Gastrocnemius medialis (tissue), 4 donors: Measurements from ENCODE around the gene UROC1.

ENCODE experiments used
- CTCF ChIP-seq, 5 experiments: fragments of 450-650 bp in 3 of 5; fragments of 200-600 bp in 2 of 5; sonication (generic) in 2 of 5; IDR thresholded peaks in 4 of 5; conservative IDR thresholded peaks in 1 of 5; 1 replicate in 4 of 5; 2 replicates in 1 of 5; pipeline ENCODE4 v1.5.1; 2016 to 2019; ENCODE audit warnings: antibody characterized with exemption in 5 of 5, mild to moderate bottlenecking in 3 of 5, moderate library complexity in 3 of 5
- POLR2A ChIP-seq, 2 donors: fragments of 450-650 bp; IDR thresholded peaks; one replicate each; pipeline ENCODE4 v1.6.1; 2017; ENCODE audit warnings: antibody characterized with exemption in 2 of 2, mild to moderate bottlenecking in 2 of 2, moderate library complexity in 2 of 2

- TF ChIP-seq CTCF (IDR thresholded peaks at IDR 0.05 in 4 of 5, conservative IDR thresholded peaks at IDR 0.05 in 1 of 5) (no peak), POLR2A (IDR thresholded peaks at IDR 0.05) (no peak)
These were observed 32.2 kb downstream of the UROC1 start for GRCh38 chr3:126485176-126485897.
